Astrocyte (in vitro differentiated cells and primary cell): ENCODE results near the gene KCNQ5.

Experiments used
- CTCF ChIP-seq: IDR thresholded peaks from 2 replicates; pipeline ENCODE4 v1.5.1; 2011; ENCODE audit warnings: low read depth, mild to moderate bottlenecking, inconsistent platforms, low read length, moderate library complexity; ENCODE audit not compliant: insufficient read depth
- EZH2 ChIP-seq: IDR thresholded peaks from 2 replicates; pipeline ENCODE4 v1.6.1; 2012; ENCODE audit warnings: mild to moderate bottlenecking, low read length, inconsistent platforms; ENCODE audit not compliant: insufficient read depth

GRCh38 chr6:72619883-72620696 is 1.8 kb upstream of the KCNQ5 start:
- TF ChIP-seq CTCF: no peak
- TF ChIP-seq EZH2: no peak
